Breast epithelium (tissue), 3 donors: ENCODE measurements around the gene BABAM2.
"Not testable (repeated sequence)": the region's sequence is repeated elsewhere in the genome, so short reads cannot be mapped to it uniquely, and the experiment has no call there.

Experiments
- POLR2A ChIP-seq: fragments of 450-650 bp; IDR thresholded peaks from one replicate; pipeline ENCODE4 v1.6.1; 2016; ENCODE audit warnings: antibody characterized with exemption, mild to moderate bottlenecking, moderate library complexity
- POLR2AphosphoS5 ChIP-seq, 3 donors: sonication (generic); formaldehyde crosslinking; IDR thresholded peaks; one replicate each; pipeline ENCODE4 v1.6.1; 2017; ENCODE audit warnings: antibody characterized with exemption in 3 of 3

DNA sequence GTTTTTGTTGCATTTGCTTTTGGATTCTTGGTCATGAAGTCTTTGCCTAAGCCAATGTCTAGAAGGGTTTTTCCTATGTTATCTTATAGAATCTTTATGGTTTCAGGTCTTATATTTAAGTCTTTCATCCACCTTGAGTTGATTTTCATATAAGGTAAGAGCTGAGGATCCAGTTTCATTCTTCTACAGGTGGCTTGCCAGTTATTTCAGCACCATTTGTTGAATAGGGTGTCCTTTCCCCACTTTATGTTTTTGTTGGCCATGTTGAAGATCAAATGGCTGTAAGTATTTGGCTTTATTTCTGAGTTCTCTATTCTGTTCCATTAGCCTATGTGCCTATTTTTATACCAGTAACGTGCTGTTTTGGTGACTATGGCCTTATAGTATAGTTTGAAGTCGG, 129.0 kb downstream of the BABAM2 start:
- TF ChIP-seq POLR2A; POLR2AphosphoS5 (IDR thresholded peaks at IDR 0.05): not testable (repeated sequence)
